ENCODE data around the gene TNXB.

DNA sequence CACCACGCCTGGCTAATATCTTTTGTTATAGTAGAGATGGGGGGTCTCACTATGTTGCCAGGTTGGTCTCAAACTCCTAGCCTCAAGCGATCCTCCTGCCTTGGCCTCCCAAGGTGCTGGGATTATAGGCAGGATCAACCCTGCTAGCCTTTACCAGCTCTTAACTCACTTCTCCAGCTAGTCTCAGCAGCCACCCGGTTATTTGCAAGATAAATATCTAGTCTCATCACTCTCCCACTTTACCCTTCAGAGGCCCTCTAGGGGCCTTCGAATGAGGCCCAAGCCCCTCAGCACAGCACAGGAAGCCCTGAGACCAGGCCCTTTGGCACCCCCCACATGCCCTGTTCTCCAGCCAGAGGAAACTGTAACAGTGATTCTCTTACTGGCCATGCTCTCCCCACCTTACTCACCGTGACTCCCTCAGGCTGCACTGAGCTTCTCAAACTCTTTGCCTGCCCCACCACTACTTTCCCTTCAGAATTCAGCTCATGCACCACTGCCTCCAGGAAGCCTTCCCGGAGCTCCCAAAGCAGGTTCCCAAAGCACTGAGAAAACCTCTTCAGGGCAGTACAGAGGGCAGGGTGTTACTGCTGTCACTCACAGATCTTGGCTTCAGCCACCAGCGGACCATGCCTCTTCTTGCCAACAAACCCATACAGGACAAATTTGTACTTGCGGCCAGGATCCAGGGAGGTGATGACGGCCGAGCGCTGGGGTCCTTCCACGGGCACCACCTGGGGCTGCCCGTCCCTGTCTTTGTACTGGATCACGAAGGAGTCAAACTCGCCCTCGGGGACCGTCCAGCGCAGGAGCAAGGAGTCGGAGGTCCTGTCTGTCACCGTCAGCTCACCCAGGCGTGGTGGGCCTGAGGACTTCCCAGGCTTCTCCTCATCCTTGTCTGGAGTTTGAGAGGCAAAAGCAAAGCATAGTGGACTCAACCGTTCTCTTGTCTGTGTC is 25.0 kb downstream of the TNXB start:
- no peak for TF ChIP-seq EZH2 (IDR thresholded peaks at IDR 0.05; ENCODE audit: low read length, missing control alignments)
- TF ChIP-seq, protein P1, sequence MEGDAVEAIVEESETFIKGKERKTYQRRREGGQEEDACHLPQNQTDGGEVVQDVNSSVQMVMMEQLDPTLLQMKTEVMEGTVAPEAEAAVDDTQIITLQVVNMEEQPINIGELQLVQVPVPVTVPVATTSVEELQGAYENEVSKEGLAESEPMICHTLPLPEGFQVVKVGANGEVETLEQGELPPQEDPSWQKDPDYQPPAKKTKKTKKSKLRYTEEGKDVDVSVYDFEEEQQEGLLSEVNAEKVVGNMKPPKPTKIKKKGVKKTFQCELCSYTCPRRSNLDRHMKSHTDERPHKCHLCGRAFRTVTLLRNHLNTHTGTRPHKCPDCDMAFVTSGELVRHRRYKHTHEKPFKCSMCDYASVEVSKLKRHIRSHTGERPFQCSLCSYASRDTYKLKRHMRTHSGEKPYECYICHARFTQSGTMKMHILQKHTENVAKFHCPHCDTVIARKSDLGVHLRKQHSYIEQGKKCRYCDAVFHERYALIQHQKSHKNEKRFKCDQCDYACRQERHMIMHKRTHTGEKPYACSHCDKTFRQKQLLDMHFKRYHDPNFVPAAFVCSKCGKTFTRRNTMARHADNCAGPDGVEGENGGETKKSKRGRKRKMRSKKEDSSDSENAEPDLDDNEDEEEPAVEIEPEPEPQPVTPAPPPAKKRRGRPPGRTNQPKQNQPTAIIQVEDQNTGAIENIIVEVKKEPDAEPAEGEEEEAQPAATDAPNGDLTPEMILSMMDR (conservative IDR thresholded peaks at IDR 0.05 in 1 of 2, IDR thresholded peaks at IDR 0.05 in 1 of 2; ENCODE audit: low read depth in 1 of 2, low read length in 2 of 2): no peak
